GM18502 (cell line): ENCODE measurements around the gene HEATR1.
"Not testable (repeated sequence)": the region's sequence is repeated elsewhere in the genome, so short reads cannot be mapped to it uniquely, and the experiment has no call there.

Experiments used
- ATAC-seq: cut with Tn5 transposase; IDR thresholded peaks from one replicate; pipeline ENCODE4 v1.9.1; 2021; ENCODE audit warnings: mild to moderate bottlenecking; ENCODE audit not compliant: unreplicated experiment, poor library complexity

HEATR1 gene

DNA sequence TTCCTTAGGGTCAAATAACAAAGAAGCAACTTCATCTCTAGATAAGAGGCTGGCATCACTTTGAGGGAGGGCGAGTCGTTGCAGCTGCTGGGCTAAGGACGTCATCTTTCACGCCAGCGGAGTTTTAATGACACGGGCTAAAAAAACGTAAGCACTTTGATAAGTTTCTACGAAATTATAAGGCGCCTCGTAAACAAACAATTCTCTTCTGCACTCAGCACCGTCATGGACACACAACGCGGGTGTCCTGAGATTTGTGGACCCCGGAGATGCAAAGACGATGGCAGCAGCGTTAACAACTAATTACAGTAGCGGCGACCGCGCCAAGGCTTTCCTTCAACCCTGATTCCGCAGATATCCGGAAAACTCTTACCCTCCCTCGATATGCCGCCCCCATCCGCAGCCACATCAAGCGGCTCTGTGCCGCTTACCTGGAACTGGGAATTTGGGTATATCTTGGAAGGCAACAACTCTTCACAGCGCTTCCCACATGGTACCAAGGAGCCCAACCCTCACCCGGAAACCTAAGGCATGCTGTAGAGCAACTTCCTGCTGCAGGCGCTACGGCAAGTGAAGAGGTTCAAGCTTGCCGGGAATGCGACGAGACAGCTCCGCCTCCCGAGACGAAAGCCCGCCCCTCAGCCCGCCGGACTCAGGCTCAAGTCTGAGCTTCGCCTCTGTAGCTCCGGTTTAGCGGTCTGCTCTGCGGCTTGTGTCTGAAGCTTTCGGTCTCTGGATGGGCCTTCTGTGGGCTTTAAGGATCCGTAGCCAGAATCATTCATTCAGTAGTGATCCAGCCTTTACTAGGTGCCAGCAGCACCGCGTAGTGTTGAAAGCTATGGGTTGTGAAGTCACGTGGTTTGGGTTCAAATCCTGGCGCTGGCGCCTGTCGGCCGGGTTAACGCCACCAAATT lies at the start of gene HEATR1:
Gene HEATR1 (minus strand): TSS at position 526 of the 914 bp plus-strand sequence. CDS start 421 bp downstream, at position 105.
- ATAC-seq, result peak; percentile 97

- ATAC-seq, result no peak
These were observed 40.8 kb upstream of the HEATR1 start for GRCh38 chr1:236645016-236645680.

- no peak for ATAC-seq
These were observed 38.4 kb upstream of the HEATR1 start for GRCh38 chr1:236642763-236643162.

- no peak for ATAC-seq
These were observed 35.4 kb upstream of the HEATR1 start for GRCh38 chr1:236639686-236640085.

- no peak for ATAC-seq
These were observed 34.6 kb upstream of the HEATR1 start for GRCh38 chr1:236638945-236639344.

DNA sequence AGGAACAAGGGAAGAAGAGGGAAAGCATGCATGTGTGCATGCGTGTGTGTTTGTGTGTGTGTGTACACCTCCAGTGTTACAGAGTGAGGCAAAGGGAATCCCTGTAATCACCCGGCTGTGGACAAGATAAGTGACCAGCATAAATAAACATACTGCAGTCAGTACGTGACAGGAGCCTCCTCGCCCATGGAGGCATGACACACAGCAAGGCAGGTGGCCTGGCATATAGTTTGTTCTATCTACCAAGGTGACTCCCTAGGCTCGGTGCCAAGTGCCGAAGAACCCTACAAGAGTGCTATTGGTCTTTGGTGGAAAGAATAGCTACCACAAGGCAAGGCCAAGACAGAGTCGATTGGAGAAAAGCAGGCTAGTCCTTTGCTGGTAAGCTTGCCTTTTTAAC lies 31.7 kb upstream of the HEATR1 start:
- no peak for ATAC-seq

DNA sequence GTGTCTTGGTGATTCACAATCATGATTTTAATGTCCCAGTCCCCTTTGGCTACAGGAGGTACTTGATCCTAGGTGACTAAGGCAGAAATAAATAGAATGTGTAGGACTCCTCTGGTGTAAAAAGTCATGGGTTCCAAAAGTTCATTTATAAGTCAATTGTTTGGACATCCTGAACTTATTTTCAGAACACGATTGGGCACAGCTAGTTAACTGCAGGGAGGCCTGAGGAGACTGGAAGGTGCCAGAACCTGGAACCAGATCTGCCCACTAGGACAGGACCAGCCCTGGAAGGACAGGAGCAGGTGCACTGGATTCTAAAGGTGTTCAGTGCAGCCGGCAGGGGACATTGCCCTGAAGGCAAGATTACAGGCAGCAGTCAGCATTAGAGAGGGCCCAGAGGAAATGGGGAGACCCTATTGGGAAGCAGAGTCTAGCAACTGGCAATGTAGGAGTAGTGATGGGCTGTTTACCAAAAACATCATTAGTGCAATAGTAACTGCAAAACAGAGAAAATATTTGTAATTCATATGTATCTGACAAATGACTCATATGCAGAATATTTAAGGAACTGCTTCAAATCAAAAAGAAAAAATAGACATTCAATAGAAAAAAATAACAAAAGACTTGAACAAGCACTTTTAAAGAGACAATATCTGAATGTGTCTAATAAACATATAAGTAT lies 23.6 kb upstream of the HEATR1 start:
- no peak for ATAC-seq

DNA sequence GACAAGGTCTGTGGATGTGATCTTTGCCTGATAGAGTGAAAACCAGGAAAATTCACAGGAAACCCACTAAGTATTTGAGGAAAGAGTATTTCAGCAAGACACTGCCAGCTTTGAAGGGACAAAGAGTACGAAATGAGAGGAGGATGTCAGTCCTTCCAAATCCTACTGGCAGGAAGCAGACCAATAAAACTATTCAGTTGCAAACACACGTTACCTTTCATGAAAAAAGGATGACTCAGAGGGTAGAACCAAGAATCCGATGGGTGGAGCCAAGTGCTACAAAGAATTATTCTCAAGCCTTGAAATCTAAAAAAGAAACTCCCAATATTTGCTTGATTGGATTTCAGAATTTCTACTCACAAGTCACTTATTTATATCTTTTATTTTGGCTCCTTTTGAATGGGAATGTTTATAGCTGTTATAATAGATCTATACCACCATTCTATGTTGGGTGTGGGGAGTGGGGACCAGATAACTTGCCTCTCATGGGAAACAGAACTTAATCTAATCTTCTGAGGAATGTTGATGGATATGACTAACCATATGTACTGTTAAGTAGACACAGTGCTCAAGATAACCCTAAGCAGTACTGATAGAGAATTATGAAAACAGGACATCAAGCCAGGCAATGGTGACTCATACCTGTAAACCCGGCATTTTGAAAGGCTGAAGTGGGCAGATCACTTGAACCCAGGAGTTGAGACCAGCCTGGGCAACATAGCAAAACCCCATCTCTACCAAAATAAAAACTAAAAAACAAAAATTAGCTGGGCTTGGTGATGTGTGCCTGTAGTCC lies 19.3 kb upstream of the HEATR1 start:
- no peak for ATAC-seq

- ATAC-seq, result no peak
These were observed 18.1 kb upstream of the HEATR1 start for GRCh38 chr1:236622407-236622806.

GRCh38 chr1:236619398-236619797 lies 15.1 kb upstream of the HEATR1 start:
- no peak for ATAC-seq

DNA sequence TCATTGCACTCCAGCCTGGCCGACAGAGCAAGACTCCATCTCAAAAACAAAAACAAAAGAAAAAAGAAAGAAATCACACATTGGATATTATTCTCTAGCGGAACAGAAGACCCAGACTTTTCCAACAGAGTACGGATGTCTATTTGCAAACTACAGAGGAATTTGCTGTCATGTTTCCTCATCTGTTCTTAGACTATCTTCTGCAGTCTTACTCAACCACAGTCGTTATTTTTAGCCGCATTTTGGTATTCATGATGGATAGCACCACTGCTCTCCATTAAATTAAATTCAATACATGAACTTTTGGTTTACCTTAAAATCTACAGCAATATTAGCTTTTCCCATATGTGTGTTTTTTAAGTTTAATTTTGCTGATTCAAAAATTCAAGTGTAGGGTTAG lies 14.2 kb upstream of the HEATR1 start:
- no peak for ATAC-seq

- ATAC-seq, result no peak
These were observed 11.3 kb upstream of the HEATR1 start for GRCh38 chr1:236615399-236616148.

DNA sequence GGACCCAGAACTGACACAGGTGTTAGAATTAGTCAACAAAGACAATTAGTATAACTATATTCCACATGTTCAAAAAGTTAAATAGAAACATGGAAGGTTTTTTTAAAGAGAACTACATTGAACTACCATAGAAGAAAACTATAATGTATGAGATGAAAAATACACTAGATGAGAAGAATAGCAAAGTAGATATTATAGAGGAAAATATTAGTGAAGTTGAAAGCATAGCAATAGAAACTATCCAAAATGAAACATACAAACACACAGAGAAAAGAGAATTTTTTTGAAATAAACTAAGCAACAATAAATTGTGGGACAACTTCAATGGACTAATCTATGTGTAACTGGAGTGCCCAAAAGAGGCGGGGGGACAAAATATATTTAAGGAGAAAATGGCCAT lies 8.0 kb upstream of the HEATR1 start:
- no peak for ATAC-seq

DNA sequence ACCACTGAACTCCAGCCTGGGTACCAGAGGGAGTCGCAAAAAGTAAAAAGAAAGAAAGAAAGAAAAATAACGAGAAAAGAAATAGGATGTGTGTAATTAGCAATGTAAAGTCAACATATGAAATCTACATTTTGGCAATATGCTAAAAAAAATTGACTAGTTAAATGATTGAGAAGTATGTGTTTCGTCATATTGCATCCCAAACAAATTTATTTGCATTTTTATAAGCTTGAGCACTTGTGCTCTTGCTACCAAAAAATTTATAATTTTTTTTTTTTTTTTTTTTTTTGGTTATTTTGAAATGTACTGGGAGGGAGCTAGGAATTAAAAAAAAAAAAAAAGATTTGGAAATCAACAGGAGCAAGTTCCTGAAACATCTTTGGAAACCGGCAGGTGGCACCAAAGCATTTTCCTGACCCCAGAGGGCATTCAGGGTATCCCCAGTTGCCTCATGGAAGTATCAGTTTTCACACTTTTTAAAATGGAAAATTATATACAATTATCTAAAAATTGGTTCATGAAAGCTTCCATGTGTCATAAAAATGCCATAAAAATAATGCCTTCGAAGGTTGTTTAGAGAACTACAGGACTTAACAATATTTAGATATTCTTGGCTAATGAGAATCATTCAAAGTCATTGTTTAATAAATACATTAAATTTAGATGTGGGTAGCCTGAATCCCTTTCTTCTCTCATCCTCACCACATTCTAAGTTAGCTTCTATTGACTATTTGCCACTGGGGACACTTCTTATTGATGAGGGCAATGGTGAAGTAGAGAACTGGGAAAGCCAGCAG lies 4.8 kb upstream of the HEATR1 start:
- ATAC-seq, result no peak

DNA sequence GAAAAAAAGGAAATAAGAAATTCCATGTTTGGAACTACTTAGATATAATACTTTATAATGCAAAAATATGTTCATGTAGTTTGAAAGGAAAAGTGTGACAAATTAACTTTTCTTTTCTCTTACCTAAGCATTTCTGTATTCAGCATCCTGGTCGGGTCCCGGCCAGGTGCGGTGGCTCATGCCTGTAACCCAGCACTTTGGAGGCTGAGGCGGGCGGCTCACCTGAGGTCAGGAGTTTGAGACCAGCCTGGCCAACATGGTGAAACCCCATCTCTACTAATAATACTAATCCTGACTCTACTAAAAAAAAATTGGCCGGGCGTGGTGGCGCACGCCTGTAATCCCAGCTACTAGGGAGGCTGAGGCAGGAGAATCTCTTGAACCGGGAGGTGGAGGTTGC lies 3.3 kb upstream of the HEATR1 start:
- not testable (repeated sequence) for ATAC-seq

GRCh38 chr1:236604905-236605806 lies 840 bp upstream of the HEATR1 start:
- no peak for ATAC-seq

GRCh38 chr1:236602171-236602570 lies 2.1 kb downstream of the HEATR1 start:
- ATAC-seq, result no peak
